ENCODE measurements around the gene PPM1H. TPM values are rescaled to one million over a fixed set of nuclear protein-coding genes. Genes with fewer than 3 reads are reported as not detected.

PPM1H gene
- total and polyA plus RNA-seq, 10 of the 15 experiments (the other 5 are each of a cell fraction or from before 2014, with no cell fraction given): 0.11 to 0.83 (median 0.49) TPM

- TF ChIP-seq ZBTB4 (CRISPR knock-in tag; IDR thresholded peaks at IDR 0.05) (no peak), CHD4 (IDR thresholded peaks at IDR 0.05) (no peak), TCF7 (IDR thresholded peaks at IDR 0.05; ENCODE audit: borderline replicate concordance) (no peak), SIN3A (IDR thresholded peaks at IDR 0.05; ENCODE audit: low read depth, low read length) (no peak), SMC3 (IDR thresholded peaks at IDR 0.05; ENCODE audit: borderline replicate concordance, low read length) (no peak)
Measured at GRCh38 chr12:62677355-62677754, 257.6 kb downstream of the PPM1H start (continued).

DNA sequence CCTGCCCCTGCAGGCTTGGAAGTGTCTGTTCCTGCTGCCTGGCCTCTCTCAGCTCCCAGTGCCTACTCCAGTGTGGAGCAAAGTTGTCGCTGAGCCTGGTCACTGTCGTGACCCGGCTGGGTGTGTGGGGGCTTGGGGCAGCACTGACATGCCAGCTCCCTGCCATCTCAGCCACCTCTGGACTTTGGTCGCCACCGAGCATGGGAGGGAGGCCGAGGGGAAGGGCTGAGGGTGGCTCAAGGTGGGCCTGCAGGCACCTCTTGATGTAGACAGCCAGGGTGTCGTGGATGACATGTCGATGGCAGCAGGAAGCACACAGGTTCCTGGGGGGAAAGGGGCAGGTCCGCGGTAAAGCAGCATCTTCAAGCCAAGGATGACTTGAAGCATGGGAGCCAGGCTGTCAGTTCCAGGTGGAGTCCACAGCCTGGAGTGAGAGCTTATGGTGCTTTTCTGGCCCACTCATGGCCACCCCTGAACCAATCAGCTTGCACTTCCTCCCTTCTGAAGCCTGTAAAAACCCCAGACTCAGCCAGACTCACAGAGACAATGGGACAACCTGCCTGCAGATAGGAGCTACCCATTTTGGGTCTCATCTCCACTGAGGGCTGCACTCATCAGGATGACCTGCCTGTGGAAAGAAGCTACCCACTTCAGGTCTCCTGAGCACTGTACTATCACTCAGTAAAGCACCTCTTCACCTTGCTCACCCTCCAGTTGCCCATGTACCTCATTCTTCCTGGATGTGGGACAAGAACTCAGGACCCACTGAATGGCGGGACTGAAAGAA is 258.2 kb downstream of the PPM1H start:
- FAIRE-seq (no peak), DNase-seq (ENCODE audit: low read depth, low spot score) (no peak), ATAC-seq (no peak)
- RAD21 ChIA-PET (ENCODE audit: unreplicated experiment): no interaction called here
- H3K4me2 ChIP-seq (ENCODE audit: control insufficient read depth, insufficient read depth): no peak overlapping the region
- H3K79me2 ChIP-seq (ENCODE audit: control insufficient read depth, insufficient read depth, low read length): no peaks in the 10 kb centered on the region
- intact Hi-C loops (cut with micrococcal nuclease; ENCODE audit: unreplicated experiment) (no loop called here), in situ Hi-C loops (cut with MboI) (no loop called here)
- H3K4me3 ChIP-seq: no peak overlapping the region
- H4K20me1 ChIP-seq (ENCODE audit: control insufficient read depth, insufficient read depth): no peaks in the 10 kb centered on the region
- no TSS peak for BruUV-seq (replicated peaks)
- H3K36me3 ChIP-seq (ENCODE audit: control insufficient read depth in 2 of 2, insufficient read depth in 2 of 2, low read length in 1 of 2): no peaks in the 10 kb centered on the region
- H3K4me1 ChIP-seq (ENCODE audit: control insufficient read depth, insufficient read depth, low read length): no peaks in the 10 kb centered on the region
- CTCF ChIA-PET: no interaction called here
- H3K27me3 ChIP-seq (replicated peaks in 1 of 2; ENCODE audit: control insufficient read depth in 2 of 2, insufficient read depth in 2 of 2, low read length in 1 of 2): no peaks in the 10 kb centered on the region
- WGBS (ENCODE audit: insufficient coverage, insufficient replicate concordance, low lambda C conversion rate, missing lambda C conversion rate): 51% methylated on average over 11 of the region's 11 CpGs
- no peak overlapping the region for H2AFZ ChIP-seq (ENCODE audit: control insufficient read depth, low read depth, low read length)
- no peaks in the 10 kb centered on the region; the same call in 2 of the 3 replicates for H3K9me3 ChIP-seq (replicated peaks; ENCODE audit: control insufficient read depth, insufficient read depth, low read length)
- TF ChIP-seq BCL11A (IDR thresholded peaks at IDR 0.05; ENCODE audit: low read depth, low read length): no peak
- TF ChIP-seq, protein P1, sequence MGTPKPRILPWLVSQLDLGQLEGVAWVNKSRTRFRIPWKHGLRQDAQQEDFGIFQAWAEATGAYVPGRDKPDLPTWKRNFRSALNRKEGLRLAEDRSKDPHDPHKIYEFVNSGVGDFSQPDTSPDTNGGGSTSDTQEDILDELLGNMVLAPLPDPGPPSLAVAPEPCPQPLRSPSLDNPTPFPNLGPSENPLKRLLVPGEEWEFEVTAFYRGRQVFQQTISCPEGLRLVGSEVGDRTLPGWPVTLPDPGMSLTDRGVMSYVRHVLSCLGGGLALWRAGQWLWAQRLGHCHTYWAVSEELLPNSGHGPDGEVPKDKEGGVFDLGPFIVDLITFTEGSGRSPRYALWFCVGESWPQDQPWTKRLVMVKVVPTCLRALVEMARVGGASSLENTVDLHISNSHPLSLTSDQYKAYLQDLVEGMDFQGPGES (IDR thresholded peaks at IDR 0.05): no peak
- TF ChIP-seq NRF1 (conservative IDR thresholded peaks at IDR 0.05; ENCODE audit: low read depth, low read length): no peak
- TF ChIP-seq, protein P2, sequence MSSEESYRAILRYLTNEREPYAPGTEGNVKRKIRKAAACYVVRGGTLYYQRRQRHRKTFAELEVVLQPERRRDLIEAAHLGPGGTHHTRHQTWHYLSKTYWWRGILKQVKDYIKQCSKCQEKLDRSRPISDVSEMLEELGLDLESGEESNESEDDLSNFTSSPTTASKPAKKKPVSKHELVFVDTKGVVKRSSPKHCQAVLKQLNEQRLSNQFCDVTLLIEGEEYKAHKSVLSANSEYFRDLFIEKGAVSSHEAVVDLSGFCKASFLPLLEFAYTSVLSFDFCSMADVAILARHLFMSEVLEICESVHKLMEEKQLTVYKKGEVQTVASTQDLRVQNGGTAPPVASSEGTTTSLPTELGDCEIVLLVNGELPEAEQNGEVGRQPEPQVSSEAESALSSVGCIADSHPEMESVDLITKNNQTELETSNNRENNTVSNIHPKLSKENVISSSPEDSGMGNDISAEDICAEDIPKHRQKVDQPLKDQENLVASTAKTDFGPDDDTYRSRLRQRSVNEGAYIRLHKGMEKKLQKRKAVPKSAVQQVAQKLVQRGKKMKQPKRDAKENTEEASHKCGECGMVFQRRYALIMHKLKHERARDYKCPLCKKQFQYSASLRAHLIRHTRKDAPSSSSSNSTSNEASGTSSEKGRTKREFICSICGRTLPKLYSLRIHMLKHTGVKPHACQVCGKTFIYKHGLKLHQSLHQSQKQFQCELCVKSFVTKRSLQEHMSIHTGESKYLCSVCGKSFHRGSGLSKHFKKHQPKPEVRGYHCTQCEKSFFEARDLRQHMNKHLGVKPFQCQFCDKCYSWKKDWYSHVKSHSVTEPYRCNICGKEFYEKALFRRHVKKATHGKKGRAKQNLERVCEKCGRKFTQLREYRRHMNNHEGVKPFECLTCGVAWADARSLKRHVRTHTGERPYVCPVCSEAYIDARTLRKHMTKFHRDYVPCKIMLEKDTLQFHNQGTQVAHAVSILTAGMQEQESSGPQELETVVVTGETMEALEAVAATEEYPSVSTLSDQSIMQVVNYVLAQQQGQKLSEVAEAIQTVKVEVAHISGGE (CRISPR knock-in tag; IDR thresholded peaks at IDR 0.05): no peak
- TF ChIP-seq, protein P3, sequence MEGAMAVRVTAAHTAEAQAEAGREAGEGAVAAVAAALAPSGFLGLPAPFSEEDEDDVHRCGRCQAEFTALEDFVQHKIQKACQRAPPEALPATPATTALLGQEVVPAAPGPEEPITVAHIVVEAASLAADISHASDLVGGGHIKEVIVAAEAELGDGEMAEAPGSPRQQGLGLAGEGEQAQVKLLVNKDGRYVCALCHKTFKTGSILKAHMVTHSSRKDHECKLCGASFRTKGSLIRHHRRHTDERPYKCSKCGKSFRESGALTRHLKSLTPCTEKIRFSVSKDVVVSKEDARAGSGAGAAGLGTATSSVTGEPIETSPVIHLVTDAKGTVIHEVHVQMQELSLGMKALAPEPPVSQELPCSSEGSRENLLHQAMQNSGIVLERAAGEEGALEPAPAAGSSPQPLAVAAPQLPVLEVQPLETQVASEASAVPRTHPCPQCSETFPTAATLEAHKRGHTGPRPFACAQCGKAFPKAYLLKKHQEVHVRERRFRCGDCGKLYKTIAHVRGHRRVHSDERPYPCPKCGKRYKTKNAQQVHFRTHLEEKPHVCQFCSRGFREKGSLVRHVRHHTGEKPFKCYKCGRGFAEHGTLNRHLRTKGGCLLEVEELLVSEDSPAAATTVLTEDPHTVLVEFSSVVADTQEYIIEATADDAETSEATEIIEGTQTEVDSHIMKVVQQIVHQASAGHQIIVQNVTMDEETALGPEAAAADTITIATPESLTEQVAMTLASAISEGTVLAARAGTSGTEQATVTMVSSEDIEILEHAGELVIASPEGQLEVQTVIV (IDR thresholded peaks at IDR 0.05; ENCODE audit: borderline replicate concordance, partially characterized antibody): no peak
- TF ChIP-seq FOS (IDR thresholded peaks at IDR 0.05; ENCODE audit: borderline replicate concordance, extremely low read depth, insufficient read length): no peak
- TF ChIP-seq SMAD5 (IDR thresholded peaks at IDR 0.05; ENCODE audit: low read depth): no peak
- POLR2A ChIA-PET: no interaction called here
- SMC1A ChIA-PET (ENCODE audit: uncharacterized antibody, unreplicated experiment): no interaction called here
- no peak overlapping the region for H3K9ac ChIP-seq (ENCODE audit: control insufficient read depth, insufficient read depth, low read length)
- no peak overlapping the region for H3K27ac ChIP-seq (ENCODE audit: control insufficient read depth, insufficient read depth)

All from GM12878 (cell line).